CD4-positive, alpha-beta T cell treated with Interleukin-1 beta for 1 hour (primary cell): ENCODE measurements around the gene LAPTM4A.
"Not testable (repeated sequence)": the region's sequence is repeated elsewhere in the genome, so short reads cannot be mapped to it uniquely, and the experiment has no call there.

Experiments
- DNase-seq, 2 donors: peaks; one replicate each; pipeline ENCODE4 v3.0.0-alpha.2; 2020 to 2022

The LAPTM4A gene

DNA sequence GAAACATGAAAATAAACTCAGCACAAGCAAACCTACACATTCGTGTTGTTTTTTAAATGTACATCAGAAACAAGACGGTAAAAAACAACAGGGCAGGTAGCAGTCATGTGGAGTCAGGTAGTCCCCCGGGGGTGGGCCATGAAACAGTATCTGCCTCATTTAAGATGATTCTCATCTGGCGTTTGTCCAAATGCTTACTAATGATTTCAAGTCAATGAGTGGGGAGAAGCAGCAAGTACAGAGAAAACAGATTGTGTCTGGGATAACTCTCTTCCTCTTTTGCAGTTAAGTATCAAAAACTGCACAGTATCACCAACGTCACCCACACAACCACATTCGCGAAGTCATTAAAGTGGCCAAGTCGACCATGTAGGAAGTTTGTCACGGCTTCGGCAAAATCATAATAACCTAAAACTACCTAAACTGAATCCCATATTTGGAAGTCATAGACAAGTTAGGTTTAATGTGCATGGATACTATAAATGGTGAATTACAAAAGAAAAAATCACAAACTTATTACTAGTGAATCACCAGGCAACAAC is 1.3 kb downstream of the LAPTM4A start:
- peak; percentile 42 to 64 for DNase-seq

GRCh38 chr2:20049637-20050036 is 1.8 kb downstream of the LAPTM4A start:
- peak in 1 of 2 donors; percentile 9 for DNase-seq

DNA sequence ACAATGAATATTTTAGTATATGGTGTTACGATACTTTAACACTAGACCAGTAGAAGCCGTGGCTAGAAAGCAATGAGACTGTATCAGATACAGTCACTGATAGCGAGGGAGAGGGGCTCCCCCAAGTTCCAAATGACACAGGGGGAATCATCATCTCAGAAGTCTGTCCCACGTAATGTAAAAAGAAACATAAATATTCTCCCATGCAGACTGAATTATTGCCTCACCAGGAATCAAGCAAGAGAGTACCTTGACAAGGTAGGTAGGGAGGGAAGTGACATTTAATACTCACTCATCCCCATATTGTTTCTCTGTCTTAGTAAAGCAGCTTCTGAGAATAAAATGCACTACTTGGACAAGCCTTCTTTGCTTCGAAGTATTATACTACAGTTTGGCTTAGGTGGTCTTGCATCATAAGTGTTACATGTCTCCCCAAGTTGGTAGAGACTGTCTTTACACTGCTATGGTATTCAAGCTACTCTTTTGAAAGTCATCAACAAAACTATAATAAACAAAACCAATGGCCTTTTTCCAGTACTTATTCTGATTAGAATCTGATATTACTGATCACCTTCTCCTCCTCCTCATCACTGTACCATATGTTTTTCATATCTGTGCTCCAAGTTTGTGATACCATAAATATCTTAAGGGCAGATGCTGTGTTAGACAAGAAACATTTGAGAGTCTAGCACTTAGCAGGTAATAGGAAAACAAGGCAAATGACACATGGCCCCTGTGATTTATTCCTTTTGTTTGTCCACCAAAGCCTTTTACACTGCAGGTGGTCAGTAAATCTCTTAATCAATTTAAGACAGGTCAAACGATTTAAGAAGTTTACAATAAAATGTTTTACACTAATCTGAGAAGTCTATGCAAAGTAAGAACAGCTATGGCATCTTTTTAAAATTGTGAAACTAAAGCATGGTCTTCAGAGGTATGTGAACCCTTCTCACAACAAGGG is 2.7 kb downstream of the LAPTM4A start:
- DNase-seq = no peak

DNA sequence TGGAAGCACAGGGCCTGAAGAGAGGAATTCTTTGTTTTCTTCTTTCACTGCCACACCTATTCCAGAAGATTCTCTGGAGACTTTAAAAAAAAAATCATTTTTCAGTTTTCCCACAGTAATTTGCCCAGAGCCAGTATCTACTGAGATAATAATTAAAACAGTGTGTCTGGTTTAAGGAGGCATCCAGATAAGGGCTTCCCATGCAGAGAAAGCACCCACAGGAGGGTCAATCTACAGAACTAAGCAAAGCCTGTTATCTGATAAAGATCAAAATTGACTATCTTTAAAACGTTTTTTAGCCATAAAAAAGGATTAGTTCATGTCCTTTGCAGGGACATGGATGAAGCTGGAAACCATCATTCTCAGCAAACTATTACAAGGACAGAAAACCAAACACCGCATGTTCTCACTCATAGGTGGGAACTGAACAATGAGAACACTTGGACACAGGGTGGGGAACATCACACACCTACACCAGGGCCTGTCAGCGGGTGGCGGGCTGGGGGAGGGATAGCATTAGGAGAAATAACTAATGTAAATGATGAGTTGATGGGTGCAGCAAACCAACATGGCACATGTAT is 5.6 kb downstream of the LAPTM4A start:
- DNase-seq = not testable (repeated sequence)

GRCh38 chr2:20044778-20045177 is 6.7 kb downstream of the LAPTM4A start:
- no peak for DNase-seq

DNA sequence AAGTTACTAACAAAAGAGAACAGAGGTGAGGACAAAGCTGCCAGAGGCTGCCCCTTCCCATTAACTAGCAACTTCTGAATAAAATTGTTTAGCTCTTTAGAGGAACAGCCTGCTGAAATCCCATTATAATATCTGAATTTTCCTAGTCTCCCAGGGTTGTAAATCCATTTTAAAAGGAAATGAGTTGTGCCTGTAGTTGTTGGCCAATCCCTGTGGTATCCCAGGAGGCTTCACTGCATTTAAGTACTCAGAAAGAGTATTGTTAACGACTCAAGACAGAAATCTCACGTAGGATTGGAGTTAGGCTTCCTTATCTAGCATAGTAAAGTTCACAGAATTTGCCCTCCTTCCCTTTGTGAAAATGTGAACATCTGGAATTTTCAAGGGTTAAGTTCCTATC is 8.9 kb downstream of the LAPTM4A start:
- no peak for DNase-seq

DNA sequence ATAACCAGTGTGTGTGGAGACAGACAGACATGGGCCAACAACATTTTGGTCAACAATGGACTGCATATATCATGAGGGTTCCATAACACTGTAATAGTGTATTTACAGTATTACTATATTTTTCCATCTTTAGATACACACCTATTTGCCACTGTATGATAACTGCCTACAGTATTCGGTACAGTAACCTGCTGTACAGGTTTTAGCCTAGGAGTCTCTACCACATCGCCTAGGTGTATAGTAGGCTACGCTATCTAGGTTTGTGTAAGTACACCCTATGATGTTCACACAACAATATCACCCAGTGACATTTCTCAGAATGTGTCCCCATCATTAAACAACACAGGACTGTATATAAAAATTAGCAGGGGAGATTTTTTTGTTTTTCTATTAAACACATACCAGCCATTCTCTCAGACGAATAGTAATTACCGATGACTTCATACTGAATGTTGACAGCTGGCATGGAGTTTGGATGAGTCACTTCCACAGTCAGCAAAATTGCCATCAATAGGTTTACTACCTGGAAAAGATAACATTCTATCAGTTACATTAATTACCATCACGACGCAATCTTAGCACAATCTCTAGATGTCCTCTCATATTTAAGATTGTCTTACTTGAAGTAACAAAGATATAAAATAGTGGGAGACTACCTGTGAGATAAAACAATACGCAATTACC is 10.8 kb downstream of the LAPTM4A start:
- no peak for DNase-seq

GRCh38 chr2:20037660-20038059 is 13.8 kb downstream of the LAPTM4A start:
- DNase-seq = no peak

GRCh38 chr2:20035955-20036666 is 15.3 kb downstream of the LAPTM4A start:
- no peak for DNase-seq

DNA sequence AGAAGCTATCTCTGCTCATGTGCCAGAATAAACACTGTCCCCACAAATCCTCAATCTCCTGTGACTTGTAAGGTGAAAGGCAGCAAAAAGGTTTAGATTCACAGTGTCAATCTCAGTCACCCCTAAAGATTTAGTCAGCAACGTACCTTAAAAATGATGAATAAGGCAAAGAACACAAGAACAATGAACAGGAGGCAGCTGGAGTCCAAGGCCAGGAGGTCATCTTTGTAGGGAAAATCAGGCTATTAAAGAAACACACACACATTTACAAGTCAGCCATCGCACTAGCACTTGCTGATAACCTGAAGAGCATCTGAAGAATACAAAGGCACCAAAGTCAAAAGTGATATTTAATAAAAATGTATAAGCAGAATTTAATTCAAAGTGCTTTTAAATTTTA is 16.6 kb downstream of the LAPTM4A start:
- no peak for DNase-seq

- DNase-seq = no peak
Measured at GRCh38 chr2:20034218-20034617, 17.2 kb downstream of the LAPTM4A start.

DNA sequence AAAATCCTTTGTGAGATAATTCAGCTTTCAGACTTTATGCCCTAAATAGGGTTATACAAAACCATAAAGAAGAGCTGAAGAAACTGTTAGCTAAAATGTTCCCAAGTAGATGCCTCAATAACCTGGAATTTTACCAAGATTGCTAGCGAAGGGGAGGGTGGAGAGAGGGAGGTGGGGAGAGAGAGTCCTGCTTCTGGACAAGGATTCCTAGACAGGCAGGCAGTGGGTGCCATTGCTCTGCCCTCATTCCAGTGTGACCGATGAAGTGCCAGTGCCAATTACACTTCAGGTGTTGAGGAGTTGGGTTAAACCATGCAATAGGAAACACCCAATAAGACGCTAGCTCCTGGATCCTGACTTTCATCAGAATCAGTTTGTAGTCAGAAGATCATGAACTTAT is 18.1 kb downstream of the LAPTM4A start:
- DNase-seq = no peak

DNA sequence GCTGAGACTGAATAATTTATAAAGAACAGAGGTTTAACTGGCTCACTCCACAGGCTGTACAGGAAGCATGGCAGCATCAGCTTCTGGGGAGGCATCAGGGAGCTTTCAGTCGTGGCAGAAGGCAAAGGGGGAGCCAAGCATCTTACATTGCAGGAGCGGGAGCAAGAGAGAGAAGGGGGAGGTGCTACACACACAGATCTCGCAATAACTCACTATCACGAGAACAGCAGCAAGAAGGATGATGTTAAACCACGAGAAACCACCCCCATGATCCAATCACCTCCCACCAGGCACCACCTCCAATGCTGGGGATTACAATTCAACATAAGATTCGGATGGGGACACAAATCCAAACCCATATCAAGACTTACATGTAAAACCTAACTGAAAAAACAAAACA is 21.2 kb downstream of the LAPTM4A start:
- no peak for DNase-seq

DNA sequence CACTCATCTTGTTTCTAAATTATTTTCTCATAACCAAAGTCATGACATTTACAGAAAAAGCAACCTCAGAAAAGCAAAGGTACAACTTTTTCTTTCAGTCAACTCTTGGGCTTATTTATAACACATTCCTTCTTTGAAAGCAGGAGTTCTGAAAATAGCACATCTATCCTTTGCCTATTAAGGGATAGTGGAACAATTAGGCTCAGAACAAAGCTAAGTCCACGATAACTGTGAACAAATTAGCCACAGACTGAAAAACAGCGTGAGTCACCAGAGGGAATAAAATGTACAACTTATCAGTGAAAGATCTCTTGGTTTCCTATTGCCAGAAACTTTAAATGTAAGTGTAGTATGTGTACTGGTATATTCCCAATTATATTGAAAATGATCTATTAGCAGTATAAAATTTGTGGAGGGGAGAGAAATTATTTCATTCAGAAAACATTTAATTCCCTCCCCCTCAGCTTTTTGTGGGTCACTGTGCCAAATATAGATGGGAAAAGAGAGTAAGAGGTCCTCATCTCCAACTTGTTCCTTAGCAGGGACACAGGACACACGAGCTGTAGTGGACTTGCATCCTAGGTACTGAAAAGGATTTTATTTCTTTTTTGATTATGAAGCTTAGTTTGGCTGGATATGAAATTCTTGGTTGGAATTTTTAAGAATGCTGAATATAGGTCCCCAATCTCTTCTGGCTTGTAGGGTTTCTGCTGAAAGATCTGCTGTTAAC is 23.6 kb downstream of the LAPTM4A start:
- DNase-seq = no peak

GRCh38 chr2:20027260-20027677 is 24.2 kb downstream of the LAPTM4A start:
- no peak for DNase-seq

DNA sequence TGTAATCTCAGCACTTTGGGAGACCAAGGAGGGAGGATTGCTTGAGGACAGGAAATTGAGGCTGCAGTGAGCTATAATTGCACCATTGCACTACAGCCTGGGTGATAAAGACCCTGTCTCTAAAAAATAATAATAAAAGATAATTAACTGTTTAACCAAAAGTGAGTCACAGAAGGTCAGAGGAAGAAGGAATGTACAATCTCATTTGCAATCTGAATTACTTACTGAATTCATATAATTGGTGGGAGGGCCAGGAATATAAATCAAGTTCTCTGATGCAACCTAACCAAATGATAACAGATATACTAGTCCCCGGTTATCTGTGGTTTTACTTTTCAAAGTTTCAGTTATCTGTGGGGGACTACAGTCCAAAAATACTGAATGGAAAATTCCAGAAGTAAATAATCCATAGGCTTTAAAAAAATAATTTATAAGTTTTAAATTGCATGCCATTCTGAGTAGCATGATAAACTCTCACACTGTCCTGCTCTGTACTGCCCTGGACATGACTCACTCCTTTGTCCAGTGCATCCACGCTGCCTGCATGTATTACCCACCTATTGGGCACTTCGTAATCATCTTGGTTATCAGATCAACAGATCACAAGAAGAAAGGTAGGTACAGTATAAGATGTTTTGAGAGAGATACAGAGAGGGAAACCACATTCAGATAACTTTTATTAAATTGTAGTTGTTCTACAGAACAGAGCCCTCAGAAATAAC is 26.2 kb downstream of the LAPTM4A start:
- no peak for DNase-seq

GRCh38 chr2:20023688-20024087 is 27.7 kb downstream of the LAPTM4A start:
- no peak for DNase-seq

- no peak for DNase-seq
Measured at GRCh38 chr2:20021405-20022009, 29.9 kb downstream of the LAPTM4A start.

GRCh38 chr2:20019747-20020146 is 31.7 kb downstream of the LAPTM4A start:
- no peak for DNase-seq

- DNase-seq = no peak
Measured at GRCh38 chr2:20018601-20019152, 32.8 kb downstream of the LAPTM4A start.

- no peak for DNase-seq
Measured at GRCh38 chr2:20016346-20016745, 35.1 kb downstream of the LAPTM4A start.
